Vagina (tissue), 2 donors: ENCODE measurements around the gene SUMO3. TPM values are rescaled to one million over a fixed set of nuclear protein-coding genes. Genes with fewer than 3 reads are reported as not detected.

ENCODE experiments used
- DNase-seq, 2 donors: peaks; one replicate each; pipeline ENCODE4 v3.0.0-alpha.2; 2017; ENCODE audit errors: extremely low spot score in 2 of 2
- H3K27ac ChIP-seq: fragments of 200-600 bp; sonication (generic); one replicate; pipeline ENCODE4 v1.5.1; 2019
- H3K27me3 ChIP-seq: fragments of 200-600 bp; sonication (generic); one replicate; pipeline ENCODE4 v1.5.1; 2019
- H3K36me3 ChIP-seq, 2 donors: fragments of 200-600 bp; sonication (generic); one replicate each; pipeline ENCODE4 v1.5.1; 2017 to 2019
- H3K4me1 ChIP-seq: fragments of 200-600 bp; sonication (generic); one replicate; pipeline ENCODE4 v1.5.1; 2019
- H3K4me3 ChIP-seq, 2 donors: fragments of 200-600 bp; sonication (generic); 1 replicate in 1 of 2; 2 replicates in 1 of 2; pipeline ENCODE4 v1.5.1; 2016 to 2019
- H3K9me3 ChIP-seq: fragments of 200-600 bp; sonication (generic); one replicate; pipeline ENCODE4 v1.5.1; 2019
- POLR2A ChIP-seq, 2 donors: fragments of 450-650 bp; IDR thresholded peaks; one replicate each; pipeline ENCODE4 v1.6.1; 2017; ENCODE audit warnings: antibody characterized with exemption in 2 of 2, mild to moderate bottlenecking in 2 of 2, moderate library complexity in 2 of 2
- POLR2AphosphoS5 ChIP-seq, 2 donors: sonication (generic); formaldehyde crosslinking; IDR thresholded peaks; one replicate each; pipeline ENCODE4 v1.9.0; 2017; ENCODE audit warnings: antibody characterized with exemption in 2 of 2, mild to moderate bottlenecking in 2 of 2, low read depth in 1 of 2; ENCODE audit not compliant: insufficient read depth in 1 of 2
- intact Hi-C: fragments of 100-400 bp; cut with DNase I; formaldehyde crosslinking; loops from one replicate; pipeline ENCODE4 v1.15.1; 2023
- total RNA-seq: library from RNA; depleted of rRNA; stranded (reverse); fragments of >200 nt; gene quantifications from one replicate; pipeline ENCODE4 v1.2.3, GENCODE V29; 2016
- TF ChIP-seq, protein P1 (sequence below), 3 experiments: fragments of 450-650 bp in 2 of 3; fragments of 200-600 bp in 1 of 3; sonication (generic) in 1 of 3; IDR thresholded peaks; one replicate each; pipeline ENCODE4 v1.5.1; 2017 to 2019; ENCODE audit warnings: antibody characterized with exemption in 3 of 3, mild to moderate bottlenecking in 2 of 3, moderate library complexity in 2 of 3

Gene SUMO3
- total RNA-seq, 1 donor from 2014 or later, result 70.0 TPM

DNA sequence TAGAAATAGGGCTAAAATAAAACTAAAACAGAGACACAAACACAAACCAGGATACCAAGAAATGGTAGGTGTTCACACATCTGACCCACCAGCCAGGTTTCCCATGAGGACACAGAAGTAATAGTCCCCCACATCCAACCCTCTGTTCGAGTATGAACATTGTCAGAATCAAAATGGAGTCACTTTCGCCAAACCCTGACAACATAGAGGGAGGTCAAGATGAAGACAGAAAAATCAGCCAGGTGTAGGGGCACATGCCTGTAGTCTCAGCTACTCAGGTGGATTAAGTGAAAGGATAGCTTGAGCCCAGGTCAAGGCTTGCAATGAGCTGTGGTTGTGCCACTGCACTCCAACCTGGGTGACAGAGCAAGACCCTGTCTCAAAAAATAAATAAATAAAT, 20.1 kb downstream of the SUMO3 start:
- H3K4me3 ChIP-seq, result no peak overlapping the region
- H3K36me3 ChIP-seq, result no peaks in the 10 kb centered on the region
- intact Hi-C loops, result no loop called here
- DNase-seq, result no peak
- H3K27me3 ChIP-seq, result no peaks in the 10 kb centered on the region
- H3K27ac ChIP-seq, result no peak overlapping the region
- TF ChIP-seq POLR2AphosphoS5 (IDR thresholded peaks at IDR 0.05; ENCODE audit: insufficient read depth in 1 of 2, low read depth in 1 of 2) (no peak), POLR2A (IDR thresholded peaks at IDR 0.05) (no peak)
- TF ChIP-seq, protein P1, sequence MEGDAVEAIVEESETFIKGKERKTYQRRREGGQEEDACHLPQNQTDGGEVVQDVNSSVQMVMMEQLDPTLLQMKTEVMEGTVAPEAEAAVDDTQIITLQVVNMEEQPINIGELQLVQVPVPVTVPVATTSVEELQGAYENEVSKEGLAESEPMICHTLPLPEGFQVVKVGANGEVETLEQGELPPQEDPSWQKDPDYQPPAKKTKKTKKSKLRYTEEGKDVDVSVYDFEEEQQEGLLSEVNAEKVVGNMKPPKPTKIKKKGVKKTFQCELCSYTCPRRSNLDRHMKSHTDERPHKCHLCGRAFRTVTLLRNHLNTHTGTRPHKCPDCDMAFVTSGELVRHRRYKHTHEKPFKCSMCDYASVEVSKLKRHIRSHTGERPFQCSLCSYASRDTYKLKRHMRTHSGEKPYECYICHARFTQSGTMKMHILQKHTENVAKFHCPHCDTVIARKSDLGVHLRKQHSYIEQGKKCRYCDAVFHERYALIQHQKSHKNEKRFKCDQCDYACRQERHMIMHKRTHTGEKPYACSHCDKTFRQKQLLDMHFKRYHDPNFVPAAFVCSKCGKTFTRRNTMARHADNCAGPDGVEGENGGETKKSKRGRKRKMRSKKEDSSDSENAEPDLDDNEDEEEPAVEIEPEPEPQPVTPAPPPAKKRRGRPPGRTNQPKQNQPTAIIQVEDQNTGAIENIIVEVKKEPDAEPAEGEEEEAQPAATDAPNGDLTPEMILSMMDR (IDR thresholded peaks at IDR 0.05), result no peak
- H3K9me3 ChIP-seq, result no peaks in the 10 kb centered on the region
- H3K4me1 ChIP-seq, result peaks cover 29% of the 10 kb centered on the region

DNA sequence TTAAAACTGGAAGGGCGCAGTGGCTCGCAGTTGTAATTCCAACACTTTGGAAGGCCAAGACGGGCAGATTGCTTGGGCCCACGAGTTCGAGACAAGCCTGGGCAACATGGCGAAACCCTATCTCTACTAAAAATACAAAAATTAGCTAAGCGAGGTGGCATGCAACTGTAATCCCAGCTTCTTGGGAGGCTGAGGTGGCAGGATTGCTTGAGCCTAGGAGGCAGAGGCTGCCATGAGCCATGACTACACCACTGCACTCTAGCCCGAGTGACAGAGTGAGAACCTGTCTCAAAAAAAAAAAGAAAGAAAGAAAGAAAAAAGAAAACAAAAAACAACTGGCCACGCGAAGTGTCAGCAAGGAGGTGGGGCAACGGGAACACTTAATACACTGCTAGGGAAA, 22.5 kb downstream of the SUMO3 start:
- intact Hi-C loops, result no loop called here
- TF ChIP-seq, protein P1 (IDR thresholded peaks at IDR 0.05), result no peak
- TF ChIP-seq POLR2A (IDR thresholded peaks at IDR 0.05) (no peak), POLR2AphosphoS5 (IDR thresholded peaks at IDR 0.05; ENCODE audit: insufficient read depth in 1 of 2, low read depth in 1 of 2) (no peak)
- Histone ChIP-seq H3K4me3 (no peak overlapping the region), H3K4me1 (peaks cover 24% of the 10 kb centered on the region), H3K9me3 (no peaks in the 10 kb centered on the region), H3K27me3 (no peaks in the 10 kb centered on the region), H3K36me3 (no peaks in the 10 kb centered on the region), H3K27ac (no peak overlapping the region)
- no peak for DNase-seq

DNA sequence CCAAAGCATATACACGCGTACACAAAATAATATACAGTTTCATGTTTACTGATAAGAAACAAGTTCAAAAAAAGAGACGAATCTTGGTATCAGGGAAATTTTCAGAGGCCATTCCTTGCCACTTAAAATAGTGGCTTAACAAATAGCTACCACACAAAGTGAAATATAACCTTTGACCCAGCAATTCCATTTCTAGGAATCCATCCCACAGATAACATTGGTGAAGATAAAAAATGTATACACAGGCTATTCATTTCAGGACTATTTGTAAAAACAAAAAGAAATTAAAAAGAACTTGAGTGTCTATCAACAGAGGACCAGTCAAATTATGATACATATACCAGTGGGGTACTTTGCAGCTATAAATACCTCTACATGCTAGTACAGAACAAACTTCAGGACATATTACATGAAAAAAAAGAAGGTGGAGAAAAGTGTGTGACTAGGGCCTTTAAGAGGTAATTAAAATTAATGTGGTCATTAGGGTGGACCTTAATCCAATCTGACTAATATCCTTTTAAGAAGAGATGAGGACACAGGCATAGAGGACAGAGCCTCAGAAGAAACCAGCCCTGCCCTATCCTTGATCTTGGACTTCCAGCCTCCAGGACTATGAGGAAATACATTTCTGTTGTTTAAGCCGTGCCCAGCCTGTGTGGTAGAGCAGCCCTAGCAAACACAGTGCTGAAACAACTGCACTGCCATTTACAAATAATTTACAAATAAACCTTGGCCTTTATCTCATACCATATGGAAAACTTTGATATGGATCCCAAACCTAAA, 24.1 kb downstream of the SUMO3 start:
- no peaks in the 10 kb centered on the region for H3K36me3 ChIP-seq
- peaks cover 23% of the 10 kb centered on the region for H3K4me1 ChIP-seq
- no peak for TF ChIP-seq POLR2A (IDR thresholded peaks at IDR 0.05)
- TF ChIP-seq, protein P1 (IDR thresholded peaks at IDR 0.05), result no peak
- TF ChIP-seq POLR2AphosphoS5 (IDR thresholded peaks at IDR 0.05; ENCODE audit: insufficient read depth in 1 of 2, low read depth in 1 of 2), result no peak
- H3K9me3 ChIP-seq, result no peaks in the 10 kb centered on the region
- H3K4me3 ChIP-seq, result no peak overlapping the region
- H3K27me3 ChIP-seq, result no peaks in the 10 kb centered on the region
- intact Hi-C loops, result no loop called here
- no peak overlapping the region for H3K27ac ChIP-seq
- DNase-seq, result no peak

DNA sequence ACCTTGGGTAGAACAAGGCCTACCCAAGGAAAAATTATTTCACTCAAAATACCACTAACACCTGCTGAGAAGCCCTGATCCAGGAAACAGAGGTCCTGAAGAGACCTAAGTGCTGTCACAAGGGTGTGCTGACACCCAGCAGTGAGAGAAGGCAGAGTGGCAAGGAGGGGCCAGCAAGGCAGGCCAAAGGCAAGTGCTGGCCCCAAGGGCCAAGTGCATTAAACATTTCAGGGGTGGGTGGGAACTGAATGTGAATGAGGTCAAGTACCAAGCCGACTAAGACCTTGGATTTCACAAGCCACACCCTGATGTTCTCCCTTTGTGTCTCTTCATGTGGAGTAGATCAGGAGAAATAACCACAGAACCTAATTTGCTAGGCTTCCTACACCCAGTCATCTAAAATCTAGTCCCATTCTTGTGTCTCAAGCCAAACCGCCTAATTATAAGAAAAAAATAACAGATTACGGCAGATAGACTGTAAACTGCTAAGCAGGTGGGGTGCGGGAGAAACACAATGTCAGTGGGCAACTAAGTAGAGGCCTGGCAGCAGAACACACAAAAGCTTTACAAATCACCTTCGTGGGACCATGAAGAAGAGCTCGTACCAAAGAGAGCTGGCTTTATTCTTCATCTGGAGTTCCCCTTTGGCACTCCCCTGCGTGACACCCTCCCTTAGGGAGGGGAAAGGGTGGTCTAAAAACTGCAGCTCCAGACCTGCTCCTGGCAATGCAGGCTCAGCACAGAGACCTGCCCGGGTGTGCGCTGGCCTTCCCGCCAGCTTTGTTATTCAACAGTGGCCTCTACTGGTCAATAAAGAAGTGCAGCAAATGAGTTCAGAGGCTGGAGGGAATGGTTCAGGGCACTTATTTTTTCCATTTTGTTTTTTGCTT, 24.9 kb downstream of the SUMO3 start:
- Histone ChIP-seq H3K4me1 (peaks cover 23% of the 10 kb centered on the region), H3K27me3 (no peaks in the 10 kb centered on the region), H3K4me3 (no peak overlapping the region), H3K9me3 (no peaks in the 10 kb centered on the region), H3K36me3 (no peaks in the 10 kb centered on the region), H3K27ac (no peak overlapping the region)
- TF ChIP-seq POLR2A (IDR thresholded peaks at IDR 0.05) (no peak), POLR2AphosphoS5 (IDR thresholded peaks at IDR 0.05; ENCODE audit: insufficient read depth in 1 of 2, low read depth in 1 of 2) (peak in 1 of 2 donors; percentile 26)
- TF ChIP-seq, protein P1 (IDR thresholded peaks at IDR 0.05), result peak in 2 of 3 experiments; percentile 55 to 69
- intact Hi-C loops, result no loop called here
- DNase-seq, result no peak
